HL-60 (cell line): ENCODE measurements around the gene PIP5KL1.
"Not testable (repeated sequence)": the region's sequence is repeated elsewhere in the genome, so short reads cannot be mapped to it uniquely, and the experiment has no call there.

Source experiments
- DNase-seq, 2 experiments: peaks; one replicate each; pipeline ENCODE4 v3.0.0-alpha.2; 2010 to 2020; ENCODE audit warnings: low read depth in 1 of 2, low spot score in 1 of 2
- H3K27ac ChIP-seq: fragments of 250-450 bp; sonication (Bioruptor Pico); replicated peaks from 2 replicates; pipeline ENCODE4 v1.5.1; 2020; ENCODE audit warnings: mild to moderate bottlenecking, moderate library complexity
- H3K27me3 ChIP-seq: fragments of 250-450 bp; sonication (Bioruptor Pico); 2 replicates; pipeline ENCODE4 v1.5.1; 2021; ENCODE audit warnings: mild to moderate bottlenecking, moderate library complexity; ENCODE audit not compliant: insufficient read depth, poor library complexity, severe bottlenecking
- H3K4me3 ChIP-seq: replicated peaks from 2 replicates; pipeline ENCODE4 v1.5.1; 2011; ENCODE audit warnings: mild to moderate bottlenecking, control low read depth, low read length; ENCODE audit not compliant: insufficient read depth
- GABPA ChIP-seq: IDR thresholded peaks from 2 replicates; pipeline ENCODE4 v1.6.1; 2012; ENCODE audit warnings: low read depth
- POLR2AphosphoS5 ChIP-seq: IDR thresholded peaks from 2 replicates; pipeline ENCODE4 v1.6.1; 2012; ENCODE audit warnings: low read depth
- SPI1 ChIP-seq: IDR thresholded peaks from 2 replicates; pipeline ENCODE4 v1.6.1; 2012; ENCODE audit warnings: low read depth, mild to moderate bottlenecking, borderline replicate concordance
- TF ChIP-seq, protein P1 (sequence below): IDR thresholded peaks from one replicate; pipeline ENCODE4 v1.5.1; 2011; ENCODE audit warnings: low read length, control low read depth, inconsistent platforms; ENCODE audit not compliant: insufficient read depth
- TF ChIP-seq, protein P2 (sequence below): IDR thresholded peaks from 2 replicates; pipeline ENCODE4 v1.6.1; 2012; ENCODE audit warnings: low read depth; ENCODE audit not compliant: insufficient replicate concordance

Gene PIP5KL1

DNA sequence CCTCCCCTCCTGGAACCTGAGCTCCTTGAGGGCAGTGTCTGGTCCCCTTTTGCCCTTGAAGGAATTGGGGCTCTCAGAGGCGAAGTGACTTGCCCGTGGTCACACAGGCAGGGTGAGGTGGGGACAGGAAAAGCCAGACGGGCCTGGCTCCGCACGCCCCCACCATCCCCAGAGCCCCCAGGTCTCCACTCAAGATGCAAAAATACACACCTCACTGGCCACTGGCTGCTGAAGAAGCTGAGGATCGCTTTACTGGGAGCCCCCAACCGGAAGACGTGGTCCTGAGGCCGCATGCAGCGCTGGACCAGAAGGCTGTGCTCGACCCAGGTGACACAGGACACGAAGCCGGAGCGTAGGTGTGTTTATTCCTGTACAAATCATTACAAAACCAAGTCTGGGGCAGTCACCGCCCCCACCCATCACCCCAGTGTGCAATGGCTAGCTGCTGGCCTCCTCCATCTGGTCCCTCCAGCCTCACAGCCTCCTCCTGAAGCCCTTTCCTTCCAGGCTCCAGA is 45.5 kb downstream of the PIP5KL1 start:
- no peaks in the 10 kb centered on the region for H3K27me3 ChIP-seq

DNA sequence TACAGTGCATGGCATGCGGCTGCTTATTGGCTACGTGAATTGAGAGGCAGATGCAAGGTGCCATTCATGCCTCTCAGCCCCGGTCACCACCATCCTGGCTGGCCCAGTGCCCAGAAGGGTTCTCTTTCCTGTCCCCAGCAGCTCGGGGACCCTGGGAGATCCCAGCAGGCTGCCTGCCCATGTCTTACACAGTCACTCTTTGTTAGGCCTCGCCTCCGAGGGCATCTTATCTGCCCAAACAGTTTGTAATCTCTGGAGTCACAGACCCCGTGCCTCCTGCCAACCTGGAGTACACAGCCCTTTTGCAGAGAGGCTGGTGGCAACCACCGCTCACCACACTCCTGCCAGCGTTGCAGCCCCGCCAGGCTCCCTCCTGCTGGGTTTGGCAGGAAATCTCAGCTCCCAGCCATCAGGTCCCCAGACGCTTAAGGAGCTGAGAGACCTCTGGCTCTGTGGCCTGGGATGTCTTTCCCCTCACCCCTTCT is 46.1 kb downstream of the PIP5KL1 start:
- Histone ChIP-seq H3K27ac (no peak overlapping the region), H3K27me3 (no peaks in the 10 kb centered on the region), H3K4me3 (no peak overlapping the region)
- TF ChIP-seq, protein P1, sequence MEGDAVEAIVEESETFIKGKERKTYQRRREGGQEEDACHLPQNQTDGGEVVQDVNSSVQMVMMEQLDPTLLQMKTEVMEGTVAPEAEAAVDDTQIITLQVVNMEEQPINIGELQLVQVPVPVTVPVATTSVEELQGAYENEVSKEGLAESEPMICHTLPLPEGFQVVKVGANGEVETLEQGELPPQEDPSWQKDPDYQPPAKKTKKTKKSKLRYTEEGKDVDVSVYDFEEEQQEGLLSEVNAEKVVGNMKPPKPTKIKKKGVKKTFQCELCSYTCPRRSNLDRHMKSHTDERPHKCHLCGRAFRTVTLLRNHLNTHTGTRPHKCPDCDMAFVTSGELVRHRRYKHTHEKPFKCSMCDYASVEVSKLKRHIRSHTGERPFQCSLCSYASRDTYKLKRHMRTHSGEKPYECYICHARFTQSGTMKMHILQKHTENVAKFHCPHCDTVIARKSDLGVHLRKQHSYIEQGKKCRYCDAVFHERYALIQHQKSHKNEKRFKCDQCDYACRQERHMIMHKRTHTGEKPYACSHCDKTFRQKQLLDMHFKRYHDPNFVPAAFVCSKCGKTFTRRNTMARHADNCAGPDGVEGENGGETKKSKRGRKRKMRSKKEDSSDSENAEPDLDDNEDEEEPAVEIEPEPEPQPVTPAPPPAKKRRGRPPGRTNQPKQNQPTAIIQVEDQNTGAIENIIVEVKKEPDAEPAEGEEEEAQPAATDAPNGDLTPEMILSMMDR: no peak
- TF ChIP-seq, protein P2, sequence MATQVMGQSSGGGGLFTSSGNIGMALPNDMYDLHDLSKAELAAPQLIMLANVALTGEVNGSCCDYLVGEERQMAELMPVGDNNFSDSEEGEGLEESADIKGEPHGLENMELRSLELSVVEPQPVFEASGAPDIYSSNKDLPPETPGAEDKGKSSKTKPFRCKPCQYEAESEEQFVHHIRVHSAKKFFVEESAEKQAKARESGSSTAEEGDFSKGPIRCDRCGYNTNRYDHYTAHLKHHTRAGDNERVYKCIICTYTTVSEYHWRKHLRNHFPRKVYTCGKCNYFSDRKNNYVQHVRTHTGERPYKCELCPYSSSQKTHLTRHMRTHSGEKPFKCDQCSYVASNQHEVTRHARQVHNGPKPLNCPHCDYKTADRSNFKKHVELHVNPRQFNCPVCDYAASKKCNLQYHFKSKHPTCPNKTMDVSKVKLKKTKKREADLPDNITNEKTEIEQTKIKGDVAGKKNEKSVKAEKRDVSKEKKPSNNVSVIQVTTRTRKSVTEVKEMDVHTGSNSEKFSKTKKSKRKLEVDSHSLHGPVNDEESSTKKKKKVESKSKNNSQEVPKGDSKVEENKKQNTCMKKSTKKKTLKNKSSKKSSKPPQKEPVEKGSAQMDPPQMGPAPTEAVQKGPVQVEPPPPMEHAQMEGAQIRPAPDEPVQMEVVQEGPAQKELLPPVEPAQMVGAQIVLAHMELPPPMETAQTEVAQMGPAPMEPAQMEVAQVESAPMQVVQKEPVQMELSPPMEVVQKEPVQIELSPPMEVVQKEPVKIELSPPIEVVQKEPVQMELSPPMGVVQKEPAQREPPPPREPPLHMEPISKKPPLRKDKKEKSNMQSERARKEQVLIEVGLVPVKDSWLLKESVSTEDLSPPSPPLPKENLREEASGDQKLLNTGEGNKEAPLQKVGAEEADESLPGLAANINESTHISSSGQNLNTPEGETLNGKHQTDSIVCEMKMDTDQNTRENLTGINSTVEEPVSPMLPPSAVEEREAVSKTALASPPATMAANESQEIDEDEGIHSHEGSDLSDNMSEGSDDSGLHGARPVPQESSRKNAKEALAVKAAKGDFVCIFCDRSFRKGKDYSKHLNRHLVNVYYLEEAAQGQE: no peak
- no peak for TF ChIP-seq POLR2AphosphoS5
- DNase-seq: no peak

More for the DNA sequence above, 45.5 kb downstream of the PIP5KL1 start:
- TF ChIP-seq POLR2AphosphoS5: no peak
- TF ChIP-seq, protein P1: no peak
- TF ChIP-seq GABPA: no peak
- no peak for TF ChIP-seq SPI1
- TF ChIP-seq, protein P2: no peak
- no peak overlapping the region for H3K27ac ChIP-seq
- H3K4me3 ChIP-seq: no peak overlapping the region
- no peak for DNase-seq

DNA sequence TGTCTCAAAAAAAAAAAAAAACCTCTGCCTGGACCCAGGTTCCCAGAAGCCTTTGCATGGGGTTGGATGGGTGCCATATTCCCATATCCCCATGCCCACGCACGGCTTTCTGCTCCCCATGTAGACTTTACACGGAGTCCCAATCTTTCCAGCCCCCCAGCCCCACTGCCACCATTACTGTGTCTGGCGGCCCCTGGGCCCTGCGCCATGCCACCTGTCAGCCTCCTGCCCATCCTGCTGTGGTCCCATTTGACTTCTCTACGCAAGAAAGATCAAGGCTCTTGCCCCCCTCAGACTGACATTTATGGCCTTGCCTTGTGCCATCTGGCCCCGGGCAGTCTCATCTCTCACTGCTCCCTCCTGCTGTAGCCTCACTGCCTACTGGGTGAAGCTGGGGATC is 46.6 kb downstream of the PIP5KL1 start:
- Histone ChIP-seq H3K27me3 (no peaks in the 10 kb centered on the region), H3K4me3 (no peak overlapping the region), H3K27ac (no peak overlapping the region)
- no peak for DNase-seq
- TF ChIP-seq SPI1: no peak
- TF ChIP-seq GABPA: no peak
- TF ChIP-seq, protein P2: no peak
- no peak for TF ChIP-seq POLR2AphosphoS5
- TF ChIP-seq, protein P1: no peak

DNA sequence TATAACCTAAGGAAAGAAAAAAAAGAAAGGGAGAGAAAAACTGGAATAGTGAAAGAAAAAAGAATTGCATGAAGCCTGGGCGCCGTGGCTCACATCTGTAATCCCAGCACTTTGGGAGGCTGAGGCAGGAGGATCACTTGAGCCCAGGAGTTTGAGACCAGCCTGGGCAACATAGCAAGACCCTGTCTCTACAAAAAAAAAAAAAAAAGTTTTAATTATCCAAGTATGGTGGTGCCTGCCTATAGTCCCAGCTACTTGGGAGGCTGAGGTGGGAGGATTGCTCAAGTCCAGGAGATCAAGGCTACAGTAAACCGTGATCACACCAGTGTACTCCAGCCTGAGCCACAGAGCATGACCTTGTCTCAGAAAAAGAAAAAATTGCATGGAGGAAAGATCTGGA is 48.9 kb downstream of the PIP5KL1 start:
- H3K27ac ChIP-seq, H3K4me3 ChIP-seq, DNase-seq, H3K27me3 ChIP-seq: not testable (repeated sequence)
